Liver (tissue), 9 donors: ENCODE measurements around the gene DSCAM. TPM values are rescaled to one million over a fixed set of nuclear protein-coding genes. Genes with fewer than 3 reads are reported as not detected.

Experiments
- DNase-seq: peaks from one replicate; pipeline ENCODE4 v3.0.0-alpha.2; 2017; ENCODE audit warnings: low spot score
- H3K27ac ChIP-seq, 2 donors: one replicate each; pipeline ENCODE4 v1.7.0; 2013; ENCODE audit warnings: inconsistent platforms in 2 of 2, low read length in 2 of 2, control low read depth in 1 of 2, low read depth in 1 of 2, mild to moderate bottlenecking in 1 of 2
- H3K27me3 ChIP-seq, 4 donors: one replicate each; pipeline versions ENCODE4 v1.6.1 to v1.7.0; 2013; ENCODE audit warnings: low read length in 3 of 4, inconsistent platforms in 1 of 4, mild to moderate bottlenecking in 1 of 4, moderate library complexity in 1 of 4; ENCODE audit not compliant: control insufficient read depth in 4 of 4, insufficient read depth in 4 of 4
- H3K36me3 ChIP-seq, 4 donors: one replicate each; pipeline versions ENCODE4 v1.6.1 to v1.7.0; 2013; ENCODE audit warnings: low read length in 3 of 4, mild to moderate bottlenecking in 3 of 4, low read depth in 1 of 4, moderate library complexity in 1 of 4; ENCODE audit not compliant: control insufficient read depth in 4 of 4, insufficient read depth in 3 of 4
- H3K4me1 ChIP-seq, 4 donors: one replicate each; pipeline versions ENCODE4 v1.6.1 to v1.7.0; 2013; ENCODE audit warnings: low read length in 3 of 4, mild to moderate bottlenecking in 3 of 4, moderate library complexity in 1 of 4; ENCODE audit not compliant: control insufficient read depth in 4 of 4, insufficient read depth in 4 of 4
- H3K4me3 ChIP-seq, 3 donors: one replicate each; pipeline versions ENCODE4 v1.6.1 to v1.7.0; 2013; ENCODE audit warnings: low read length in 3 of 3, control low read depth in 1 of 3, low read depth in 1 of 3, mild to moderate bottlenecking in 1 of 3
- H3K9ac ChIP-seq, 2 donors: one replicate each; pipeline ENCODE4 v1.7.0; 2013; ENCODE audit warnings: low read length in 2 of 2, mild to moderate bottlenecking in 2 of 2, moderate library complexity in 2 of 2, control low read depth in 1 of 2, low read depth in 1 of 2
- H3K9me3 ChIP-seq, 4 donors: one replicate each; pipeline versions ENCODE4 v1.6.1 to v1.7.0; 2013; ENCODE audit warnings: low read length in 3 of 4; ENCODE audit not compliant: control insufficient read depth in 4 of 4
- CTCF ChIP-seq: fragments of 150-350 bp; IDR thresholded peaks from 2 replicates; pipeline ENCODE4 v1.5.1; 2017; ENCODE audit warnings: improper control_type of control experiment, low read depth, low read length; ENCODE audit not compliant: missing input control
- EGR1 ChIP-seq, 2 donors: IDR thresholded peaks; 2 replicates each; pipeline ENCODE4 v1.6.1; 2016 to 2018; ENCODE audit warnings: antibody characterized with exemption in 2 of 2, low read depth in 2 of 2
- FOXA1 ChIP-seq: IDR thresholded peaks from 2 replicates; pipeline ENCODE4 v1.6.1; 2016; ENCODE audit warnings: antibody characterized with exemption
- FOXA2 ChIP-seq: IDR thresholded peaks from 2 replicates; pipeline ENCODE4 v1.6.1; 2016; ENCODE audit warnings: antibody characterized with exemption
- NR2F2 ChIP-seq: IDR thresholded peaks from 2 replicates; pipeline ENCODE4 v1.6.1; 2016; ENCODE audit warnings: antibody characterized with exemption
- RAD21 ChIP-seq, 2 donors: IDR thresholded peaks; 2 replicates each; pipeline ENCODE4 v1.6.1; 2016; ENCODE audit warnings: antibody characterized with exemption in 2 of 2, mild to moderate bottlenecking in 2 of 2
- REST ChIP-seq: IDR thresholded peaks from 2 replicates; pipeline ENCODE4 v1.6.1; 2016; ENCODE audit warnings: antibody characterized with exemption, mild to moderate bottlenecking
- YY1 ChIP-seq: IDR thresholded peaks from 2 replicates; pipeline ENCODE4 v1.6.1; 2016; ENCODE audit warnings: antibody characterized with exemption, mild to moderate bottlenecking
- WGBS: extraction: QIAGEN DNeasy Blood & Tissue Kit; methylation state at CpG from one replicate; pipeline ENCODE4 v1.1.7; 2013; 5-methylcytosine and 5-hydroxymethylcytosine counted together
- polyA plus RNA-seq, 2 donors: library from polyadenylated mRNA; stranded (reverse) in 1 of 2; unstranded in 1 of 2; fragments of 200-250 nt in 1 of 2; fragments of >200 nt in 1 of 2; fragmentation: Nextera tagmentation in 1 of 2; extraction: Ambion mirVana in 1 of 2; gene quantifications; one replicate each; pipeline versions ENCODE4 v1.2.1 to v1.2.3, GENCODE V29; 2013 to 2015
- total RNA-seq, 2 donors: library from RNA; depleted of rRNA; stranded (reverse); fragments of >200 nt; gene quantifications; one replicate each; pipeline ENCODE4 v1.2.3, GENCODE V29; 2014
- donor health status: healthy.
- donor health status: healthy.
- donor health status: healthy.
- donor health status: healthy.
- donor health status: healthy.

The DSCAM gene
- total and polyA plus RNA-seq, 4 donors: 0.02 to 0.23 (median 0.10) TPM

GRCh38 chr21:40517646-40518045 is 329.3 kb downstream of the DSCAM start:
- TF ChIP-seq RAD21 (IDR thresholded peaks at IDR 0.05) (no peak), CTCF (no peak)
- H3K36me3 ChIP-seq: no peaks in the 10 kb centered on the region
- H3K27ac ChIP-seq: no peak overlapping the region
- no peak overlapping the region for H3K9ac ChIP-seq
- H3K4me3 ChIP-seq: no peak overlapping the region
- no peaks in the 10 kb centered on the region for H3K27me3 ChIP-seq
- H3K9me3 ChIP-seq: no peaks in the 10 kb centered on the region
- no peaks in the 10 kb centered on the region for H3K4me1 ChIP-seq
- DNase-seq: no peak

DNA sequence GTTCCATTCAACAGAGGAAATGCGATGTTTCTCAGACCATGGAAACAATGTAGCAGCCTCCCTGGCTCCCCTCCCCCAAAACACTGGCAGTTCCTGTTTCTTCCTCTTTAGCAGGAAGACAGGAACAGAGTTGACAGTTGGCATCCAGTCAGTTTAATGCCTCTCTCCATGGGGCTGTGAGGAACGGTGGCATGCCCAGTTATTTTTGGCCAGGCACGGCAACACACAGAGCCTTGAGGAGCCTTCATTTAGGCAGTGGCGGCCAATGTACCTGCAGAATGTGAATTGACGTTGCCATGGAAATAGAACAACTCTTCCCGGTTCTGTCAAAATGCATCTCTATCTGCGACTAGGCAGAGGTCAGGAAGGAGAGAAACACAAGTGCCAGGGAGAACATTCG is 330.6 kb downstream of the DSCAM start:
- DNase-seq: no peak
- WGBS: 32% methylated on average over 8 of the region's 8 CpGs

More for the DNA sequence above, 330.6 kb downstream of the DSCAM start:
- no peaks in the 10 kb centered on the region for H3K9me3 ChIP-seq
- H3K27ac ChIP-seq: no peak overlapping the region
- TF ChIP-seq YY1: no peak
- no peak for TF ChIP-seq REST
- TF ChIP-seq FOXA2: no peak
- TF ChIP-seq NR2F2: peak; percentile 17
- no peak for TF ChIP-seq RAD21 (IDR thresholded peaks at IDR 0.05)
- TF ChIP-seq FOXA1: no peak
- TF ChIP-seq EGR1 (IDR thresholded peaks at IDR 0.05; ENCODE audit: low read depth in 2 of 2): no peak
- TF ChIP-seq CTCF: no peak
- H3K36me3 ChIP-seq: no peaks in the 10 kb centered on the region
- H3K4me3 ChIP-seq: no peak overlapping the region
- no peak overlapping the region for H3K9ac ChIP-seq
- no peaks in the 10 kb centered on the region for H3K27me3 ChIP-seq
- no peaks in the 10 kb centered on the region for H3K4me1 ChIP-seq
